SK-N-SH (cell line): Measurements from ENCODE around the gene SRPRA. TPM values are rescaled to one million over a fixed set of nuclear protein-coding genes. Genes with fewer than 3 reads are reported as not detected.

Experiments used
- CTCF ChIA-PET: fragments of 300-600, 350-600 bp; formaldehyde crosslinking; extraction: SDS; loops from one replicate; lab custom pipeline; 2021; lab: Yijun Ruan, JAX
- POLR2A ChIA-PET: fragments of 350-600 bp; sonication (Branson Sonifier 250); formaldehyde crosslinking; extraction: SDS; loops from one replicate; lab custom pipeline; 2020; ENCODE audit warnings: antibody characterized with exemption, inconsistent platforms; lab: Yijun Ruan, JAX
- DNase-seq: peaks from one replicate; pipeline ENCODE4 v3.0.0; 2012
- H2AFZ ChIP-seq: fragments of 200-600 bp; sonication (generic); 2 replicates; pipeline ENCODE4 v1.8.1; 2016; ENCODE audit warnings: antibody characterized with exemption, mild to moderate bottlenecking, low read depth
- H3F3A ChIP-seq: fragments of 200-600 bp; sonication (generic); replicated peaks from 2 replicates; pipeline ENCODE3; 2016; ENCODE audit warnings: antibody characterized with exemption, mild to moderate bottlenecking; ENCODE audit not compliant: insufficient read depth
- H3K27ac ChIP-seq, 2 experiments: fragments of 200-500 bp in 1 of 2; fragments of 200-600 bp in 1 of 2; sonication (Bioruptor generic) in 1 of 2; sonication (generic), shearing (Covaris generic) in 1 of 2; 2 replicates each; pipeline versions ENCODE4 v1.5.1 to v1.6.1; 2014 to 2016; ENCODE audit warnings: low read depth in 2 of 2, inconsistent platforms in 1 of 2, low read length in 1 of 2, mild to moderate bottlenecking in 1 of 2, mixed read lengths in 1 of 2
- H3K27me3 ChIP-seq: fragments of 200-600 bp; sonication (generic), shearing (Covaris generic); 2 replicates; pipeline ENCODE4 v1.6.1; 2016; ENCODE audit warnings: mixed run types; ENCODE audit not compliant: insufficient read depth
- H3K36me3 ChIP-seq, 2 experiments: fragments of 200-500 bp in 1 of 2; fragments of 200-600 bp in 1 of 2; sonication (Bioruptor generic) in 1 of 2; sonication (generic) in 1 of 2; replicated peaks in 1 of 2; 2 replicates each; pipeline versions ENCODE3 to v1.5.1; 2014 to 2016; ENCODE audit warnings: low read length in 1 of 2, mild to moderate bottlenecking in 1 of 2; ENCODE audit not compliant: insufficient read depth in 2 of 2, control insufficient read depth in 1 of 2
- H3K4me1 ChIP-seq, 2 experiments: fragments of 200-500 bp in 1 of 2; fragments of 200-600 bp in 1 of 2; sonication (Bioruptor generic) in 1 of 2; sonication (generic), shearing (Covaris generic) in 1 of 2; 2 replicates each; pipeline versions ENCODE4 v1.5.1 to v1.6.1; 2014 to 2016; ENCODE audit warnings: low read depth in 1 of 2, low read length in 1 of 2, mixed run types in 1 of 2; ENCODE audit not compliant: insufficient read depth in 2 of 2, control insufficient read depth in 1 of 2
- H3K4me2 ChIP-seq: fragments of 200-600 bp; sonication (generic), shearing (Covaris generic); 2 replicates; pipeline ENCODE4 v1.6.1; 2017; ENCODE audit warnings: mixed run types
- H3K4me3 ChIP-seq, 2 experiments: fragments of 200-500 bp in 1 of 2; fragments of 200-600 bp in 1 of 2; sonication (Bioruptor generic) in 1 of 2; sonication (generic), shearing (Covaris generic) in 1 of 2; 2 replicates each; pipeline versions ENCODE4 v1.5.1 to v1.8.1; 2014 to 2016; ENCODE audit warnings: low read depth in 2 of 2, inconsistent platforms in 1 of 2, low read length in 1 of 2, mild to moderate bottlenecking in 1 of 2, mixed read lengths in 1 of 2, moderate library complexity in 1 of 2
- H3K79me2 ChIP-seq: fragments of 200-600 bp; sonication (generic); 2 replicates; pipeline ENCODE4 v1.8.1; 2017; ENCODE audit warnings: mild to moderate bottlenecking; ENCODE audit not compliant: insufficient read depth
- H3K9ac ChIP-seq: fragments of 200-600 bp; sonication (generic); 2 replicates; pipeline ENCODE4 v1.6.1; 2017; ENCODE audit warnings: mixed run types
- H3K9me2 ChIP-seq: fragments of 200-600 bp; sonication (generic); 2 replicates; pipeline ENCODE4 v1.6.1; 2017; ENCODE audit warnings: mixed run types
- H3K9me3 ChIP-seq: fragments of 200-600 bp; sonication (generic); 2 replicates; pipeline ENCODE4 v1.6.1; 2017; ENCODE audit warnings: mixed run types, mild to moderate bottlenecking, moderate library complexity
- H4K20me1 ChIP-seq: fragments of 200-600 bp; sonication (generic); 2 replicates; pipeline ENCODE4 v1.6.1; 2017; ENCODE audit warnings: mild to moderate bottlenecking, mixed run types; ENCODE audit not compliant: insufficient read depth
- CTCF ChIP-seq: fragments of 200-600 bp; sonication (generic); IDR thresholded peaks from 2 replicates; pipeline ENCODE4 v1.6.1; 2017; ENCODE audit warnings: antibody characterized with exemption, mild to moderate bottlenecking, moderate library complexity
- EP300 ChIP-seq, 2 experiments: IDR thresholded peaks; 2 replicates each; pipeline versions ENCODE4 v1.4.0 to v1.6.1; 2012; ENCODE audit warnings: borderline replicate concordance in 1 of 2, low read depth in 1 of 2, low read length in 1 of 2
- FOXJ3 ChIP-seq: sonication (generic); formaldehyde crosslinking; IDR thresholded peaks from 2 replicates; pipeline ENCODE4 v1.5.1; 2020; ENCODE audit warnings: mild to moderate bottlenecking, missing genetic modification reagents
- GATA2 ChIP-seq: sonication (generic); formaldehyde crosslinking; IDR thresholded peaks from 2 replicates; pipeline ENCODE4 v1.5.0; 2020; ENCODE audit warnings: mild to moderate bottlenecking, missing genetic modification reagents
- NRF1 ChIP-seq: IDR thresholded peaks from 2 replicates; pipeline ENCODE4 v1.6.1; 2012; ENCODE audit warnings: low read depth, mild to moderate bottlenecking, low read length
- RFX5 ChIP-seq: IDR thresholded peaks from 2 replicates; pipeline ENCODE4 v1.6.1; 2012; ENCODE audit warnings: mild to moderate bottlenecking, improper control_type of control experiment, low read length
- RXRA ChIP-seq: IDR thresholded peaks from 2 replicates; pipeline ENCODE4 v1.4.0; 2012; ENCODE audit warnings: low read depth, mild to moderate bottlenecking, borderline replicate concordance
- SMC3 ChIP-seq: IDR thresholded peaks from 2 replicates; pipeline ENCODE4 v1.6.1; 2012; ENCODE audit warnings: low read depth, low read length, improper control_type of control experiment
- TEAD4 ChIP-seq: IDR thresholded peaks from 2 replicates; pipeline ENCODE4 v1.4.0; 2012; ENCODE audit warnings: mild to moderate bottlenecking, borderline replicate concordance; ENCODE audit not compliant: insufficient read depth
- USF2 ChIP-seq: fragments of 150-350 bp; IDR thresholded peaks from 2 replicates; pipeline ENCODE4 v1.6.1; 2017; ENCODE audit warnings: antibody characterized with exemption, low read length, low read depth, borderline replicate concordance
- YY1 ChIP-seq: IDR thresholded peaks from 2 replicates; pipeline ENCODE4 v1.4.0; 2012; ENCODE audit warnings: low read depth, mild to moderate bottlenecking
- WGBS: methylation state at CpG from one replicate; pipeline ENCODE4 v1.1.6; 2017; ENCODE audit warnings: low lambda C conversion rate; 5-methylcytosine and 5-hydroxymethylcytosine counted together
- polyA plus RNA-seq, 3 experiments: library from polyadenylated mRNA; depleted of rRNA; stranded (reverse); fragments of >200 nt; gene quantifications; 2 replicates each; pipeline ENCODE4 v1.2.3, GENCODE V29; 2012

The SRPRA gene
- polyA plus RNA-seq, 1 of the 3 experiments (the other 2 are of a cell fraction) = 129 TPM

- TF ChIP-seq CTCF (no peak), TEAD4 (no peak), RXRA (no peak), USF2 (no peak), YY1 (no peak)
- TF ChIP-seq, all 33 proteins: peak for 0
Measured at GRCh38 chr11:126217491-126217890, 51.2 kb downstream of the SRPRA start (continued).

- ChIA-PET CTCF (no interaction called here), POLR2A (no interaction called here)
- no peak for DNase-seq
- Histone ChIP-seq H2AFZ (no peak overlapping the region), H3K27ac (no peak overlapping the region), H3K9me2 (no peaks in the 10 kb centered on the region), H3F3A (no peaks in the 10 kb centered on the region), H3K4me3 (no peak overlapping the region), H3K9ac (no peak overlapping the region), H3K27me3 (no peaks in the 10 kb centered on the region), H3K4me1 (peaks cover 5 to 7% of the 10 kb centered on the region in 2 experiments), H3K36me3 (no peaks in the 10 kb centered on the region), H3K9me3 (no peaks in the 10 kb centered on the region), H3K4me2 (no peak overlapping the region), H4K20me1 (peaks cover 19% of the 10 kb centered on the region), H3K79me2 (peaks cover 92% of the 10 kb centered on the region)
- TF ChIP-seq YY1 = no peak
- TF ChIP-seq USF2 = no peak
- TF ChIP-seq RFX5 = no peak
- no peak for TF ChIP-seq NRF1
- no peak for TF ChIP-seq SMC3
- TF ChIP-seq EP300 (IDR thresholded peaks at IDR 0.05; ENCODE audit: borderline replicate concordance in 1 of 2, low read depth in 1 of 2, low read length in 1 of 2) = no peak
- no peak for TF ChIP-seq FOXJ3
- TF ChIP-seq GATA2 = no peak
- no peak for TF ChIP-seq TEAD4
- 84% methylated on average over 6 of the region's 6 CpGs for WGBS
Measured at GRCh38 chr11:126216526-126217305, 52.0 kb downstream of the SRPRA start.
